HCT116 (cell line): ENCODE measurements around the gene PSPC1.

Source experiments
- JUND ChIP-seq: IDR thresholded peaks from 2 replicates; pipeline ENCODE4 v1.6.1; 2012
- POLR2AphosphoS5 ChIP-seq: IDR thresholded peaks from 2 replicates; pipeline ENCODE4 v1.6.1; 2011; ENCODE audit warnings: mild to moderate bottlenecking, low read depth, low read length, moderate library complexity
- TCF7L2 ChIP-seq: IDR thresholded peaks from 2 replicates; pipeline ENCODE4 v1.7.0; 2011; ENCODE audit warnings: borderline replicate concordance, inconsistent platforms; ENCODE audit not compliant: insufficient read depth, insufficient read length; ENCODE audit errors: extremely low read depth
- ZFX ChIP-seq: fragments of 450-650 bp; IDR thresholded peaks from 2 replicates; pipeline ENCODE4 v1.6.1; 2017
- ZNF274 ChIP-seq: fragments of 200-500 bp; sonication (Bioruptor generic); IDR thresholded peaks from 2 replicates; pipeline ENCODE4 v1.6.1; 2014; ENCODE audit warnings: mild to moderate bottlenecking, low read depth, low read length, inconsistent platforms
- TF ChIP-seq, protein P1 (sequence below), 3 experiments: fragments of 200-600 bp in 1 of 3; sonication (generic) in 1 of 3; IDR thresholded peaks in 2 of 3; conservative IDR thresholded peaks in 1 of 3; 2 replicates each; pipeline ENCODE4 v1.5.1; 2012 to 2017; ENCODE audit warnings: low read depth in 2 of 3, low read length in 2 of 3, antibody characterized with exemption in 1 of 3, borderline replicate concordance in 1 of 3, control low read depth in 1 of 3, mild to moderate bottlenecking in 1 of 3, mixed read lengths in 1 of 3, mixed run types in 1 of 3, moderate library complexity in 1 of 3; ENCODE audit not compliant: insufficient read depth in 1 of 3

- TF ChIP-seq POLR2AphosphoS5 (no peak), ZFX (no peak), JUND (no peak), ZNF274 (no peak), TCF7L2 (no peak)
- TF ChIP-seq, protein P1, sequence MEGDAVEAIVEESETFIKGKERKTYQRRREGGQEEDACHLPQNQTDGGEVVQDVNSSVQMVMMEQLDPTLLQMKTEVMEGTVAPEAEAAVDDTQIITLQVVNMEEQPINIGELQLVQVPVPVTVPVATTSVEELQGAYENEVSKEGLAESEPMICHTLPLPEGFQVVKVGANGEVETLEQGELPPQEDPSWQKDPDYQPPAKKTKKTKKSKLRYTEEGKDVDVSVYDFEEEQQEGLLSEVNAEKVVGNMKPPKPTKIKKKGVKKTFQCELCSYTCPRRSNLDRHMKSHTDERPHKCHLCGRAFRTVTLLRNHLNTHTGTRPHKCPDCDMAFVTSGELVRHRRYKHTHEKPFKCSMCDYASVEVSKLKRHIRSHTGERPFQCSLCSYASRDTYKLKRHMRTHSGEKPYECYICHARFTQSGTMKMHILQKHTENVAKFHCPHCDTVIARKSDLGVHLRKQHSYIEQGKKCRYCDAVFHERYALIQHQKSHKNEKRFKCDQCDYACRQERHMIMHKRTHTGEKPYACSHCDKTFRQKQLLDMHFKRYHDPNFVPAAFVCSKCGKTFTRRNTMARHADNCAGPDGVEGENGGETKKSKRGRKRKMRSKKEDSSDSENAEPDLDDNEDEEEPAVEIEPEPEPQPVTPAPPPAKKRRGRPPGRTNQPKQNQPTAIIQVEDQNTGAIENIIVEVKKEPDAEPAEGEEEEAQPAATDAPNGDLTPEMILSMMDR (IDR thresholded peaks at IDR 0.05 in 2 of 3, conservative IDR thresholded peaks at IDR 0.05 in 1 of 3; ENCODE audit: borderline replicate concordance in 1 of 3, insufficient read depth in 1 of 3, low read depth in 2 of 3, low read length in 2 of 3), result no peak
These were observed 112.6 kb downstream of the PSPC1 start for GRCh38 chr13:19670147-19670546.
